Activated T-cell treated with anti-CD3 and anti-CD28 coated beads for 4 hours (primary cell): ENCODE measurements around the gene FBXW8.
"Not testable (repeated sequence)": the region's sequence is repeated elsewhere in the genome, so short reads cannot be mapped to it uniquely, and the experiment has no call there.

Experiments
- DNase-seq: peaks from one replicate; pipeline ENCODE4 v3.0.0-alpha.2; 2020

The FBXW8 gene

DNA sequence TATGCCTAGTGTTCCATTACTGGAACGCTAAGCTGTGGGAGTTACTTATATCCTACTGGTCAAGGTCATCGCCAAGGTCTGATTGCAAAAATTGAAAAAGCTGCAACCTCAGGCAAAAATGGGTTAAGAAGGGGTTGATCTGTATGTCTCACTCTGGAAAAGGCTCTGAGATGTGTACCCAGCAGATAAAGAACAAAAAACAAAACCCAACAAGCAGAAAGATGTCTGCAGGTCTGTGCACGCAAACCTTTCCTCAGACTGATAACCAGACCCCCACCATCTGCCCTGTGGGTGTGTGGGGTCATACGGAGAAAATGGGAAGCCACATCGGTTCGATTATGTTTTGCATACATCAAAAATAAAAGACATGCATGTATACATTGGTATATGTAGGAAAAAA, 132.1 kb downstream of the FBXW8 start:
- no peak for DNase-seq

DNA sequence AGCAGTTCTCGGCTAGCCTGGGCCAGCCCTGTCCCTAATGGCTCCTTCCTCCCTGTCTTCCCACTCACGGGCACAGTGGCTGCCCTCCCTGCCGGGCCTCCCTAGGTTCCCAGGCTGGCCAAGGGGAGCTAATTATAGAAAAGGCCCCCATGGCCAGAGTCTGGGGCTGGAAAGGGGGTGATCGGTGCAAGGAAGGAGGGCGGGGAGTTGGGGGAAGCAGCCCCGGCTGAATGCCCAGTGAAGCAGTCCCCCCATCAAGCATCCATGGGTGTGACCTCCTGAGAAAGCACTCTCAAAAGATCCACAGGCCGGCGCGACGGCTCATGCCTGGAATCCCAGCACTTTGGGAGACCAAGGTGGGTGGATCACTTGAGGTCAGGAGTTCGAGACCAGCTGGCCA, 133.6 kb downstream of the FBXW8 start:
- DNase-seq = no peak

DNA sequence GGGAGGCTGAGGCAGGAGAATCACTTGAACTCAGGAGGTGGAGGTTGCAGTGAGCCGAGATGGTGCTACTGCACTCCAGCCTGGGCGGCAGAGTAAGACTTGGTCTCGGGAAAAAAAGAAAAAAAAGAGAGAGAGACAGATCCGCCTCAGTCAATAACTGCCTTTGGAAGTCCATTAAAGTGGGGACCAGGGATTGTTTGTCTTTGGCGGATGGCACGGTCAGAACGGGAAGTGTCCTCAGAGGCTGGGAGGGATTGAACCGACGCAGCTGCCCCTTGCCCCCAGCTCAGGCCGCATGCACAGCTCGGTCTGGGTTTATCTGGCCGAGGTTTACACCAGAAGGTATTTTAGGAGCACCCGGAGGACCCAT, 134.0 kb downstream of the FBXW8 start:
- DNase-seq = no peak

DNA sequence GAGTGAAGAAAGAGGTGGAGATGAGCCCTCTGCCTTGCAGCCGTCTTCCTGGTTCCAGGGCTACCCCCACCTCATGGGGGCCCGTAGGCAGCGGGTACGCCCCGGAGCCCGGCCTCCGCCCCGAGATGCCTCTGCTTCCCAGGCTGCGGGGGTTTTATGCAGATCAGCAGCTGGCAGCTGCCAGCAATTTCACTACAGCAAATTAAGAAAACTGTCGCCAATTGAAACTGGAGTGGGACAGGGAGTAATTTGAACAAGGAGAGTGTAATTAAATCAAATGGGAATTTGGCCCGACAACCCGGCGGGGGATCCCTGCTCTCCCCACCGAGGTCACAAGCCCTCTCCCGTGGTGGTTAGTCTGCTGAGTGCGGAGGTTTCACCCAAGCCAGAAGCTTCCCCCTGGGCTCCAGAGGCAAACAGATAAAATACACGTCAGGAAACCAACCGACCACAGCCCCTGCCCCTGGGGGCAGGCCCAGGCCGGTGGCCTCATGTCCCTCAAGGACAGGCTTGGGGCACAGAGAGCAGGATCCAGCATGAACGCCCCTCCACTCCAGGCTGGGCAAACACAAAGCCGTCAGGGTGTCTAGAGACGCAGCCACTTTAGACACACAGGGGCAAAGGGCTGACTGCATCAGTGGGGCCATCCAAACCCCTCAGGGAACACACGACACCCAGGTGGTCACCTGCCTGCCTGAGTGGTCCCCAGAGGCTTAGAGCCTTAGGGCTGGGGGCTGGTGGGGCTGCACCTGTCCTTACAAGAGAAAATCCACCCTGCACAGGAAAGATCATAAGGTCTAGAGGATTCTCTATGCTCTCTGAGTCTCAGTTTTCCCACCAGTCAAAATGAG, 134.6 kb downstream of the FBXW8 start:
- DNase-seq = no peak

DNA sequence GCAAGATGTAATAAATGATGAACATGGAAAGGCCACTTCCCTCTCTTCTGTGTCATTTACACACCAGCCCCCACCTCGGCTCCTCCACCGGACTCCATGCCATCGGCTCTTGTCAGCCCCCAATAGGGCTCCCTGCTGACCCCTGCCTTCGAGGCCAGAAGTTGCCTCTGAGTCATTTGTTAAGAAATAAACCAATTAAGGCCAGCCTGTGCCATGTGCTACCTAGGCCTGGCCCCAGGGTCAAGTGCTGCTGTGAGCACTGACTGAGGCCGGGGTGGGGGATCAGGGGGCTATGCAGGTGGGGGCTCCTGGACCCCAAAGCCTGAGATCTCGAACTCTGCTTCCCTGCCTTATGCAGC, 135.2 kb downstream of the FBXW8 start:
- no peak for DNase-seq

DNA sequence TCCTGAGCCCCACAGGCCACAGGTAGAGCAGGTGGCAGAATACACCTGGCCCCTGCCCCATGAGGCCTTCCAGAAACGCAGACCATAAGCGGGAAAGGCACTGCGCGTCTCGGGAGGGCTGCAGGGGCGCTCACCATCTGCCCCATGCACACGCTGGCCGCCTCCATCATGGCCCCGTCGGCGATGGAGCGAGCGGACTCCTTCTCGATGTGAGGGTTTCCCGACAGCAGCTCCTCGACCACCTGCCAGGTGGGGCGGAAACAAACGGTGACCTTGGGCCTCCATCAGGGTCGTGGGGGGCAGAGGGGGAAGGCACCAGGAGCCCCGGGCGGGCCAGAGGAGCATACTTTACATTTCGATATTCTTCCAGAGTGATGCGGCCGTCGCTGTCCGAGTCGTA, 135.7 kb downstream of the FBXW8 start:
- no peak for DNase-seq

DNA sequence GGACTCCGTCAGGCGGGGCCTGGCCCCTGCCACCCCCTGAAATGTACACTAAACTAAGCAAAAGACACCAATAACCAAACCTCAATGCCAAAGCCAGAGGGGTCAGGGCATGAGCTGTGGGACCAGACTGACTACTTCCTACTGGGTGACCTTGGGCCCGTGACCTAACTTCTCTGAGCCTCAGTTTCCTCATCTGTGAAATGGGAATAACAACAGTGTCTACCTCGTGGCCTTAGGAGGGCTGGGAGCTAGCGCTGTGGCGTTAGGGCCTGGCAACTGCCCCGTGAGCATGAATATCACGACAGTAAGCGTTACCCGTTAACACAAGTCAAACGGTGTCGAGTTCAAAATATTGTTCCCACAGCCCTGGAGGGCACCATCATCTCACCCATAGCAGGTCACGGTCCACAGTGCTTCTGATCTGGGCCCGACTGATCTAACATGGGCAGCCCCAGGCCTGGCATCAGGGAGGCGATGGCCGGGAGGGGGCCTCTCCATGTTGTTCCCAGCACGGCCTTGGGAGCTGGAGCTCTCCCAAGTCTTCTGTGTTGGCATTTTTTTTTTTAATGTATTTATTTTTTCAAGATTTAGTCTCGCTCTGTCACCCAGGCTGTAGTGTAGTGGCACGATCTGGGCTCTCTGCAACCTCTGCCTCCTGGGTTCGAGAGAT, 136.2 kb downstream of the FBXW8 start:
- no peak for DNase-seq

DNA sequence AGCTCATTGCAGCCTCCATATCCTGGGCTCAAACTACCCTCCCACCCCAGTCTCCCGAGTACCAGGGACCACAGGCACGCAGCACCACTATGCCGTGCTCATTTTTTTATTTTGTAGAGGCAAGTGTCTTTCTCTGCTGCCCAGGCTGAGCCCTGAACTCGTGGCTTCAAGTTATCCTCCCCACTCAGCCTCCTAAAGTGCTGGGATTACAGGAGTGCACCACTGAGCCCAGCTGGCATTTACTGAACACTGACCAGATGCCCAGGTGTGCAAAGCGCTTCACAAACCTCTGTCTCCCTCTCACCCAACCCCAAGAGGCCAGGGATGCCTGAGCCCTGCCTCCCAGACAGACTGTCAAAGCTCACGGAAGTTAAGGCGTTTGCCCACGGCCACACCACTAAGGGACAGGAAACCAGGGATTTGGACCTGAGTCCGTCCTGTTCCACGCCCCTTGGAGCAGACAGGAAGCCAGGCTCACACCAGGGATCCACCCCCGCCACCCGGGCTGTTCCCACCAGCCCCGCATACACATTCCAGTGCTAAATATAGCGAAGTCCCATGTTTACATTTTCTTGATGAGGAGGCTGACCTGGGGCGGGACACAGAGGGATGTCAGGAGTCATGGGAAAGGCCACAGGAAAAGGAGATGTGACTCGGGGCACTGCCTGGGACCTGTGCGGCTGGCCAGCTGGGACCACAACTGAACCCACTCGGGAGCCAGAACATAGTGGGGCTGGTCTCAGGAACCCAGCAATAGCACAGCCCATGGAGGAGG, 137.2 kb downstream of the FBXW8 start:
- no peak for DNase-seq

DNA sequence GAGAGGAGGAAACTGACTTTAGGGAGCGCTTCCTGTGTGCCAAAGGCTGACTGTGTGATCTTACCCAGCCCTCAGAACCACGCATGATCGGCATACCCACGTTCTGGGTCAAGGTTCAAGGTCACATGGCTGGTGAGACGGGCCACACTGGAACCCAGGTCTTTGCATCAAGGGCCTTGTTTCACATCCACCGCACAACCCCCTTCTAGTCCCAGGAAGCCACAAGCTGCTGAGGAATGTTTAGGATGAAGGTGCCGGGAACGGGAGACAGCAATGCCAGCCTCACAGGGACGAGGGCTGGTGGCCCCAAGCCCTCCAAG, 137.8 kb downstream of the FBXW8 start:
- DNase-seq = no peak

DNA sequence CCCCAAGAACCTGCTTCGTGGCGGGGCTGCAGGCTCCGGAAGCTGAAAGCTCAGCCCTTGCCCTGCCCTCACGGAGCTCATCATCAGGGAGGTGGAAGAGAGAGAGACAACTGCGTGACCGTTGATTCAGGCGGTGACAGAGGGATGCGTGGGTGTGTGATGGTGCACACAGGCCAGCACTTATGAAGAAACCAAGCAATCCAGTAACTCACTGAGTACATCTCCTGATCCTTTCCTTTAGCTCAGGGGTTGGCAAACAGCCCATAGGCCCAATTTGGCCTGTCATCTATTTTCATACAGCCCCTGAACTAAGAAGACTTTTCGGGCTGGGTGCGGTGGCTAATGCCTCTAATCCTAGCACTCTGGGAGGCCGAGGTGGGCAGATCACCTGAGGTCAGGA, 138.5 kb downstream of the FBXW8 start:
- DNase-seq = no peak

DNA sequence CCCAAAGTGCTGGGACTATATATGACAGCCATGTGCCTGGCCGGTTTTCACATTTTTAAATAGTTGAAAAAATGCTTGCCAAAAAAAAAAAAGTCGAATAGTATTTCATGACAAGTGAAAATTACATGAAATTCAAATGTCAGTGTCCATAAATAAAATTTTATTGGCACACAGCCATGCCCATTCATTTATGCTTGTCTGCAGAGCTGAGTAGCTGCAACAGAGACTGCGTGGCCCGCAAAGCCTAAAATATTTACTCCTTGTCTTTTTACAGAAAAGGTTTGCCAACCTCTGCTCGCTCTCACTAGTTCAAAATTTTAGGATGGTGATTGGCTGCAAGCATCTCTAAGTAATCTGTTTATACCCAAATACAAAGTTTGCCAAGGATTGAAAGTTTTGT, 139.3 kb downstream of the FBXW8 start:
- no peak for DNase-seq

DNA sequence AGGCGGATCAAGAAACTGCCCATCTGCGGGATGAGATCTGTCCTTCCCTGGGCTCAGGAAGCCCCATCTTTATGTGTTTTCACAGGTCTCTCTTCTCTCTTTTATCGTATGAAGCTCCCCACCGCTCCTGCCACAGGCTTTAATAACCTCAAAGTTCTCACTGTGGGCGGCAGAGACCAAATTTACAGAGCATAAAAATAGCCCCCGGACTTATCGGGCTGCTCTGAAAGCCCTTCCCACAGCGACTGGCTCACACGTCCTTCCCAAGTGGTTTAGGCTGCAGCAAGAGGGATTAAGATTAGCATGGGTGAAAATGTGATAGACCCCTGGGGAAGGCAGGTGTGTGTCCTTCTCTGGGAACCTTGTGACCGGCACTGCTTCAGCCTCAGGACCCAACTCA, 140.6 kb downstream of the FBXW8 start:
- no peak for DNase-seq

DNA sequence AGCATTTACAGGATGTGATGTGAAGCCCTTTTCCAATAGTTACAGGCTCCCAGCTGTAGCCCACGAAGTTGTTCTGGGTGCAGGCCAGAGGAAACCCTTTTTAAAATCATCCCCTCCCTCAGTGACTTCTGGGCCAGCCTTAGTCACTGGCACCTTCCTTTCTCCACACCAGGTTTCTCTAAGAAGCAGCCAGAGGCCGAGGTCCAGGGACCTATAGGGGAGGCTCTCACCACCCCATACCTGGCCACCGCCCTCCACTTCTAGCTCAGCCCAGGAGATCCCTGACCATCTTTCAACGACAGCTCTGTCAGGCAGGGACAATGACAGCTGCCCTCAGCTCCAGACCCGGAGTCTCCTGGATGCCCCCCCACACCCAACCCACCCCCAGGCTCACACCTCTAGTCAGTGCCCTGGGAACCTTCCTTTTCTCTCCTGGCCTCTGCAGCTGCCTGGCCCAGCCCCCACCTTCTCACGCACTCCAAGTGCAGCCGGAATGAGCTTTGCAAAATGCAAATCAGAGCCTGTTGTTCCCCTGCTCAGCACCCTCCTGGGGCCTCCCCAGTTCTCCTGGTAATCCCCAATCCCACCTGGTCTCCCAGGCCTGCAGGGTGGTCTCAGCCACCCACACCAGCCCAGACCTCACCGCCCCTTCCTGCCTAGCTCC, 141.8 kb downstream of the FBXW8 start:
- DNase-seq = no peak

DNA sequence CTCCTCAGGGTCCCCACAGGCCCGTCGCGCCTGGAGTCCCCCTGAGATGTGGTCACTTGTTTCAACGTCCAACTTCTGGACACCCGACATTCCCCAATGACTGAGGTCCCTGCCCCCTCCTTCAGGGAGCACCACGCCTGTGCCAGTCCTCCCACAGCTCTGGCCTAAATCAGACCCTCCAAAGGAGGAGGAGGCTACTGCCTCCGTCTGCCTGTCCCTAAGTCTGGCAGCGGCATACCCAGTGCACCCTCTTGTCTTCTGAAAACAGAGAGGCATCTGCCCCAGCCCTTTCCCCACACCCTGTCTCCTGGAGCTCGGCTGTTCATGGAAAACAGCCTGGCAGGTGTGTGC, 142.3 kb downstream of the FBXW8 start:
- no peak for DNase-seq

DNA sequence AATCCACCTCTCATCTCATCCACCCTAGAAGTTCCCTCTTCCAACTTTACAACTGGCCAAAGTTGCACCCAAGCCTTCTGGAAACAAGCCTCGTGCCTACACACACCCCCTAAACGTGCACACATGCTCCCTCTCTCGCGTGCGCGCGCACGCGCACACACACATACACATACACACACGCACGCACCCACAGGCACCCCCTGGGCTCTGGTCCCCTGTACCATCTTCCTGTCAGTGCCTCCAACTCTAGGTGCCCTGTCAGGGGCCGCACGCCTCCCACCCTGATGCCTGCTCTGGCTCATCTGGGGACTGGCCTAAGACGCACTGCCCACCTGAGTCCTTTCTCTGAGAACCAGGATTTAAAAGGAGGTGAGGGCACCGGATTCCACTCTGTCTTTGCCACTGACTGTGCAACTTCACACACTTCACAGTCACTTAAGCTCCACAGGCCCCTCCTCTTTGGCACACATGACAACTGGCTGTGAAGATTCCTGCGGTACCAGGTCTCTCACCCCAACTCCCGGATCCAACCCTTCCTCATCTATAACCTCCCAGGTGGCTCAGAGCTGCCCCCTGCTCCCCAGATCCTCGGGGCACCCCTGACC, 142.9 kb downstream of the FBXW8 start:
- DNase-seq = no peak

DNA sequence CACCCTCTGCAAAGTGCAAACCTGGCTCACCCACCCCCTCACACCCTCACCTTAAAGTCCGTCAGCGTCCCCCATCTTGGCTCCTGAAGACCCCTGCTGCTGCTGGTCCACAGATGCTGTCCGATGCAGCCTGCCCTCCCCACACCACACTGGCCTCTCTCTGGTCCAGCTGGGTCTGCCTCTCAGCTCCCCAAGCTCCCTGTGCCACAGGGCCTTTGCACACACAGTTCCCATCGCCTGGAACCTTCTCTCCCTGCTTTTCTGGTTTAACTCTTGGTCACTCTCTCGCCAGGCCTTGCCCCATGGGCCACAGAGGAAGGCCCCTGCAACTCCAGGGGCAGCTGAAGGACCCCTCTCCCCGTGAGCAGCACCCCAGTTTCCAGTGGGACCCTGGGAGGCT, 143.5 kb downstream of the FBXW8 start:
- no peak for DNase-seq

DNA sequence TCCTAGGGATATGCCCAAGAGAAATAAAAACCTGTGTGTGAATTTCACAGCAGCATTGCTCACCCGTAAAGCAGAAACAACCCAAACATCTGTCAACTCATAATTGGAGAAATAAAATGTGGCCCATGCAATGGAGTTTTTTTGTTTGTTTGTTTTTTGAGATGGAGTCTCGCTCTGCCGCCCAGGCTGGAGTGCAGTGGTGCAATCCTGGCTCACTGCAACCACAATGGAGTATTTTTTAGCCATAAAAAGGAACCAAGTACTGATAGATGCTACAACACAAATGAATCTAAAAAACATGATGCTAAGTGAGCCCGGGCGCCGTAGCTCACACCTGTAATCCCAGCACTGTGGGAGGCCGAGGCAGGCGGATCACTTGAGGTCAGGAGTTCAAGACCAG, 146.9 kb downstream of the FBXW8 start:
- not testable (repeated sequence) for DNase-seq

DNA sequence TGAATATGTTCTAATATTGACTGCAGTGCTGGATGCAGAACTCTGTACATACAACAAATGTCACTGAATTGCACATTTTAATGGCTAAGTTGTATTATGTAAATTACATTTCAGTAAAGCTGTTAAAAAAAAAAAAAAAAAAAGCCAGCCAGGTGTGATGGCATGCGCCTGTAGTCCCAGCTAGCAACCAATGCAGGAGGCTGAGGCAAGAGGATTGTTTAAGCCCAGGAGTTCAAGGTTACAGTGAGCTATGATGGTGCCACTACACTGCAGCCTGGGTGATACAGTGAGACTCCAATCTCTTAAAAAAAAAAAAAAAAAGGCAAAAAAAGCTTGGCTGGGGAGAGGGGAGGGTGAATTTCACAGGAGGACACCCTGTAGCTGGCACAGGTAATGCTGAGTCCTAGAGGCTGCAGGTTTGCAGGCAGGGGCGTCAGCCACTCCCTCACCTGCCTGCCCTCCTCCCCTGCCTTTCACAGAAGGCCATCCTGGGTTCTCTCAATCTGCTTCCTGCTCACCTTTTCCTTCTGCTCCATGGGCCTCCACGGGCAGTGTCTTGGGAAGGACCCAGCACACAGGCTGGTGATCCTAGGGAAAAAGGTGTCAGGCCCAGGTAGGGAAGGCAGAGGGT, 147.8 kb downstream of the FBXW8 start:
- DNase-seq = no peak

DNA sequence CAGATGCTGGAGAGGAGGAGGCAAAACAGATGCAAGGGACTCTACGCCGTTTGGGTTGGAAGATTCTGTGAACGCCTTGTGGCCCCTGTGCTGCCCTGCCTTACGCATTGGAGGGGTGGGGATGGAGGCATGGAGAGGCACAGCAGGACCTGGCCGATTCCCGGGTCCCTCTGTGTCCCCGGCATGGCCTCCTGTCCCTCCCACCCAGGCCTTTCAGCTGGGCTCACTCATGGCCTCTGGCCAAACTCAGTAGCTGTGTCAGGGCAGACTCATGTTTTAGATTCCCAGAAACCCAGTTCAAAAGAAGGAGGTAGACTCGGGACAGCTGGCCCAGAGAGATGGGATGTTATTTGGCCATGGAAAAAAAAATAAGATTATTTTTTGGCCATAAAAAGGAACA, 148.4 kb downstream of the FBXW8 start:
- no peak for DNase-seq

DNA sequence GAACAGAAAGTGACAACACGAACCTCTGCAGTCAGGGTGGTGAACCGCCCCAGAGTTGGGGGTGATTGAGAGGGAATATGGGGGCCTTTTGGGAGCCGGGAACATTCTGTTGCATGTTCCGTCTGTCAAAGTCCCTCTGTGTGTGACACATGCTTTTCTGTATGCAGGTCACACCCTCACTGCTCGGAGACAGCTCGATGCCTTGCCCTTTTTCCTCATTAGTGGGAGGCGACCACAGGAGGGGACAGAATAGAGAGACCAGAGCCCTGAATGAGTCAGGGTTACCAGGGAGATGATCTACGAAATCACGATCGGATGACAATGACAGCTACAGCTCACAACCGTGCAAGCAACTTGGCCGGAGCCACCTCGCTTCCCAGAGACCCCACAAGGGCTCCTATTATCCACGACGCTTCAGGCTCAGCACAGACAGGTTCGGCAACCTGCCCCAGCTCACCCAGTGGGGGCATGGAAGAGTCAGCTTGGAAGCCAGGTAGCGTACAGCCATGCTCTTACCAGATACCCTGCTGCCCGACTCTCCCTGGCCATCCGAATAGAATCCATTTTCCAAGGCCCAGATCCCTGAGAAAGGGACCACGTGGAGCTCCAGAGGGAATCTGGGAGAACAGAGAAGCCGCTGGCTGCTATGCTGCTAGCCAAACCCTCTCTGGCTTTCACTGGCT, 149.6 kb downstream of the FBXW8 start:
- DNase-seq = no peak

DNA sequence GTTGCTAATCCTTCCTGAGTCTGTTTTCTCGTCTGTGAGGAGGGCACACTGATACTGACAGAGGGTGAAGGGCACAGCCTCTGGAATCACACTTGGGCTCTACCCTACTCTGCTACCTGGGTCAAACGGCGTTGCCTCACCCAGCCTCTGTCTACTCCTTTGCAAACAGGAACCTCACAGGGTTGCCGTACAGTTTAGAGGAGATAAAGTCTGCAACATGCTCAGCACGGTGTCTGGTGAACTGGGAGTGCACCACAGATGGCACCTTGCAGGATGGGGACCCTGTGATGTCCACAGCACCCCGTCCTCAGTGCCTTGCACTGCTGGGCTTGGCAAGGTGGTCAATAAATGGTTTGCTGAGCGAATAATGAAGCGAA, 150.2 kb downstream of the FBXW8 start:
- DNase-seq = no peak

DNA sequence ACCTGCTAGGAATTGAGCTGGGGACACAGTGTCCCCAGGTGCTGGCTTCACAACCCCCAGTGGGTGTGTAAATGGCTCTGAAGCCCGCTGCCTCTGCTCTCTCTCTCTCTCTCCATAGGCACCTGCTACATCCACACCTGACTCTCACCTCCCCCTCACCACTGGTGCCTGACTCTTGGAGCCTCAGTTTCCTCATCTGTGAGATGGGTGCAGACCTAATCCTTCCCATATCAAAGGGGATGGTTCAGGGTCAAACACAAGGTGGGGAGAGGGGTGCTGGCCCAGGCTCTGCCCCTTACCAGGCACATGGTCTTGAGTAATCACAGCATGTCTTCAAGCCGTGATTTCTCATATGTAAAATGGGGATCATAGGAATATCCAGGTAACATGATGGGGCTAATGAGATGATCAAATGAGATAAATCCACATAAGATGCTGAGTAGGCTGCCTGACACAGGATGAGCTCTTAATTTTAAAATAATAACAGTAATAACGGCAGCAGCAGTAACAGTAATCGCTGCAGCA, 150.9 kb downstream of the FBXW8 start:
- no peak for DNase-seq
